Osteoblast (primary cell): ENCODE data around the gene DLG4. TPM values are rescaled to one million over a fixed set of nuclear protein-coding genes. Genes with fewer than 3 reads are reported as not detected.
A peak's percentile ranks its signal among the peaks of the same experiment; 100 is the strongest.

Experiments
- DNase-seq: peaks from one replicate; pipeline ENCODE4 v3.0.0; 2011; ENCODE audit warnings: low spot score, mixed read lengths; ENCODE audit not compliant: insufficient read length; ENCODE audit errors: missing footprints
- H2AFZ ChIP-seq: 2 replicates; pipeline ENCODE4 v1.6.0; 2011; ENCODE audit warnings: mild to moderate bottlenecking, low read length
- H3K27ac ChIP-seq: 2 replicates; pipeline ENCODE4 v1.5.1; 2011; ENCODE audit warnings: mild to moderate bottlenecking, low read depth, low read length, moderate library complexity
- H3K27me3 ChIP-seq: 2 replicates; pipeline ENCODE4 v1.6.0; 2012; ENCODE audit warnings: mild to moderate bottlenecking, control low read depth, inconsistent platforms, low read length, moderate library complexity; ENCODE audit not compliant: insufficient read depth
- H3K36me3 ChIP-seq: 2 replicates; pipeline ENCODE4 v1.5.1; 2011; ENCODE audit warnings: mild to moderate bottlenecking, low read length, control low read depth, moderate library complexity; ENCODE audit not compliant: insufficient read depth
- H3K4me1 ChIP-seq: 2 replicates; pipeline ENCODE4 v1.5.1; 2011; ENCODE audit warnings: mild to moderate bottlenecking, low read length, control low read depth, moderate library complexity; ENCODE audit not compliant: insufficient read depth
- H3K4me2 ChIP-seq: 2 replicates; pipeline ENCODE4 v1.6.0; 2011; ENCODE audit warnings: mild to moderate bottlenecking, low read length; ENCODE audit not compliant: insufficient read depth
- H3K4me3 ChIP-seq: fragments of 200-600 bp; sonication (generic); 3 replicates; pipeline ENCODE4 v1.5.1; 2012; ENCODE audit warnings: mild to moderate bottlenecking, low read length, inconsistent platforms; ENCODE audit not compliant: insufficient read depth
- H3K79me2 ChIP-seq: 2 replicates; pipeline ENCODE4 v1.6.0; 2012; ENCODE audit warnings: mild to moderate bottlenecking, low read length, control low read depth, inconsistent platforms; ENCODE audit not compliant: insufficient read depth
- H3K9me3 ChIP-seq: 2 replicates; pipeline ENCODE4 v1.5.1; 2011; ENCODE audit warnings: low read depth, low read length, control low read depth
- H4K20me1 ChIP-seq: 2 replicates; pipeline ENCODE4 v1.6.0; 2012; ENCODE audit warnings: mild to moderate bottlenecking, low read length, control low read depth; ENCODE audit not compliant: insufficient read depth
- total RNA-seq: library from RNA; depleted of rRNA; stranded (reverse); fragments of >200 nt; gene quantifications from 2 replicates; pipeline ENCODE4 v1.2.3, GENCODE V29; 2012
- TF ChIP-seq, protein P1 (sequence below): IDR thresholded peaks from 2 replicates; pipeline ENCODE4 v1.5.1; 2011; ENCODE audit warnings: mild to moderate bottlenecking, low read depth, low read length, moderate library complexity; ENCODE audit errors: extremely low read depth

The DLG4 gene
- total RNA-seq, 1 donor, result 10.1 TPM

GRCh38 chr17:7234083-7234951, 14.7 kb upstream of the DLG4 start, which contains the start of gene DVL2:
Gene DVL2 (minus strand): TSS chr17:7234517. CDS start chr17:7234262, 255 bp downstream.
- Histone ChIP-seq H3K36me3 (peaks cover 37% of the 10 kb centered on the region), H3K4me3 (peak within 1 kb of the TSS; percentile 80), H3K27me3 (no peaks in the 10 kb centered on the region), H4K20me1 (peaks cover 39% of the 10 kb centered on the region), H3K4me2 (peak within 1 kb of the TSS; percentile 92), H3K27ac (peak within 1 kb of the TSS; percentile 77), H3K9me3 (no peaks in the 10 kb centered on the region), H3K79me2 (peaks cover 92% of the 10 kb centered on the region), H2AFZ (peak within 1 kb of the TSS; percentile 53), H3K4me1 (peaks cover 25% of the 10 kb centered on the region)
- TF ChIP-seq, protein P1, sequence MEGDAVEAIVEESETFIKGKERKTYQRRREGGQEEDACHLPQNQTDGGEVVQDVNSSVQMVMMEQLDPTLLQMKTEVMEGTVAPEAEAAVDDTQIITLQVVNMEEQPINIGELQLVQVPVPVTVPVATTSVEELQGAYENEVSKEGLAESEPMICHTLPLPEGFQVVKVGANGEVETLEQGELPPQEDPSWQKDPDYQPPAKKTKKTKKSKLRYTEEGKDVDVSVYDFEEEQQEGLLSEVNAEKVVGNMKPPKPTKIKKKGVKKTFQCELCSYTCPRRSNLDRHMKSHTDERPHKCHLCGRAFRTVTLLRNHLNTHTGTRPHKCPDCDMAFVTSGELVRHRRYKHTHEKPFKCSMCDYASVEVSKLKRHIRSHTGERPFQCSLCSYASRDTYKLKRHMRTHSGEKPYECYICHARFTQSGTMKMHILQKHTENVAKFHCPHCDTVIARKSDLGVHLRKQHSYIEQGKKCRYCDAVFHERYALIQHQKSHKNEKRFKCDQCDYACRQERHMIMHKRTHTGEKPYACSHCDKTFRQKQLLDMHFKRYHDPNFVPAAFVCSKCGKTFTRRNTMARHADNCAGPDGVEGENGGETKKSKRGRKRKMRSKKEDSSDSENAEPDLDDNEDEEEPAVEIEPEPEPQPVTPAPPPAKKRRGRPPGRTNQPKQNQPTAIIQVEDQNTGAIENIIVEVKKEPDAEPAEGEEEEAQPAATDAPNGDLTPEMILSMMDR, result no peak
- DNase-seq, result peak; percentile 100

- H4K20me1 ChIP-seq, result peaks cover 39% of the 10 kb centered on the region
- peak overlapping the region; percentile 92 for H3K4me2 ChIP-seq
- no peaks in the 10 kb centered on the region for H3K9me3 ChIP-seq
- TF ChIP-seq, protein P1, result no peak
- peaks cover 25% of the 10 kb centered on the region for H3K4me1 ChIP-seq
- peaks cover 43% of the 10 kb centered on the region for H3K36me3 ChIP-seq
- H3K4me3 ChIP-seq, result peak overlapping the region; percentile 80
- DNase-seq, result peak; percentile 93
- peak overlapping the region; percentile 53 for H2AFZ ChIP-seq
- H3K79me2 ChIP-seq, result peaks cover 92% of the 10 kb centered on the region
- H3K27ac ChIP-seq, result peak overlapping the region; percentile 77
- no peaks in the 10 kb centered on the region for H3K27me3 ChIP-seq
Observed at GRCh38 chr17:7233701-7234082, 14.1 kb upstream of the DLG4 start.

DNA sequence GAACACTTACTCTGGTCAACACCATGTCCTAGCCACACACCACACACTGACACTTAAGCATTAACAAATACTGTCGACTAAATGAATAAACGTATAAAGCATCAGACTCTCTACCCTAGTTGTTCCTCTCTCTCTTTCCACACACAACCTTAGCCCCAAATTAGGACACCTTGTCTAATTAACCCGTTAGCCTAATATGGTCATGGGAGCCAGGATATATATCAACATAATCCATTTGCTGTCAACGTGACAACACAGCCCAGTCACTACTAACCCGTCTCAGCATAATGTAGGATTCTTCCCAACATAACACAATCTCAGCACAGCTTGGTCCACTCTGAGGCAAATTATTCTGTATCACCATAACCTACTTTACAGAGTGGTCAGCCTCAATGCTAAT, 12.5 kb upstream of the DLG4 start:
- no peaks in the 10 kb centered on the region for H3K27me3 ChIP-seq
- no peak for DNase-seq
- H3K36me3 ChIP-seq, result peaks cover 55% of the 10 kb centered on the region
- no peak overlapping the region for H3K4me3 ChIP-seq
- H4K20me1 ChIP-seq, result peaks cover 37% of the 10 kb centered on the region
- TF ChIP-seq, protein P1, result no peak
- peaks cover 21% of the 10 kb centered on the region for H3K4me1 ChIP-seq
- H2AFZ ChIP-seq, result no peak overlapping the region
- H3K4me2 ChIP-seq, result peak overlapping the region; percentile 92
- H3K27ac ChIP-seq, result no peak overlapping the region
- H3K9me3 ChIP-seq, result no peaks in the 10 kb centered on the region
- H3K79me2 ChIP-seq, result peaks cover 86% of the 10 kb centered on the region

DNA sequence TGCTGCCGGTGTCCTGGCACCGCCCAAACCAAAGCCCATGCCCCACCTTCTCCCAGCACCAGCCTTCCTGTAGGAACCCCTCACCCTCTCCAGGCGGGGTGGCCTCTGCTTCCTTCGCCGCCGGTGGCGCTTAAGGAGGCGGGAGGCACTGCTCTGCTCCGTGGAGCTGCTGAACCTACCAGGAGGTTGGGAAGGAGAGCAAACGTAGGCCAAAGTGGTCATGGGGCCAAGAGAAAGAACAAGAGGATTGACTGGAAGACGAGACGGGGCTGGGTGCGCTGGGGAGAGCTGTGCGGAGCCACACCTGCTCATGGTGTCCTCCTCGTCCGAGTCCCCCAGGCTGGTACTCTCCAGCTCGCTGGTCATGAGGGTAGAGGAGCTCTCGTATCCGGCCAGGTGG, 9.9 kb upstream of the DLG4 start:
- Histone ChIP-seq H3K36me3 (peaks cover 47% of the 10 kb centered on the region), H3K9me3 (no peaks in the 10 kb centered on the region), H3K4me1 (peaks cover 3% of the 10 kb centered on the region), H4K20me1 (peaks cover 27% of the 10 kb centered on the region), H3K27me3 (no peaks in the 10 kb centered on the region), H2AFZ (no peak overlapping the region), H3K4me3 (no peak overlapping the region), H3K4me2 (no peak overlapping the region), H3K79me2 (peaks cover 63% of the 10 kb centered on the region), H3K27ac (no peak overlapping the region)
- no peak for DNase-seq
- TF ChIP-seq, protein P1, result no peak
